HepG2 (cell line): Measurements from ENCODE around the gene MBTPS1. TPM values are rescaled to one million over a fixed set of nuclear protein-coding genes. Genes with fewer than 3 reads are reported as not detected.

Source experiments
- ATAC-seq: fragments of 200-7000 bp; cut with Tn5 transposase; 3 replicates; pipeline ENCODE4 v1.9.1; 2020; ENCODE audit warnings: mild to moderate bottlenecking, moderate library complexity
- BruUV-seq: library from RNA; stranded (reverse); fragments of 400-500 nt; replicated peaks from 2 replicates; lab custom pipeline; 2021; lab: Mats Ljungman, UMichigan
- CTCF ChIA-PET: fragments of 300-600 bp; formaldehyde crosslinking; extraction: SDS; loops from one replicate; lab custom pipeline; 2021; ENCODE audit warnings: low total read pairs, inconsistent platforms, low intra/inter-chr PET ratio; lab: Yijun Ruan, JAX
- POLR2A ChIA-PET: fragments of 350-600 bp; sonication (Branson Sonifier 250); formaldehyde crosslinking; loops from one replicate; lab custom pipeline; 2020; ENCODE audit warnings: antibody characterized with exemption, inconsistent platforms; lab: Yijun Ruan, JAX
- DNase-seq: peaks from one replicate; pipeline ENCODE4 v3.0.0-alpha.2; 2015; ENCODE audit warnings: low spot score
- FAIRE-seq: peaks from 3 replicates; lab custom pipeline; 2011; peaks lifted over from hg19 to GRCh38; lab: Jason Lieb, UNC
- H2AFZ ChIP-seq: one replicate; pipeline ENCODE4 v1.6.1; 2011; ENCODE audit warnings: low read length, inconsistent platforms
- H3K27ac ChIP-seq: fragments of 300-600 bp; 3 replicates; pipeline ENCODE4 v1.8.0; 2011; ENCODE audit warnings: mixed run types, mild to moderate bottlenecking, mixed read lengths, low read length, inconsistent platforms; ENCODE audit not compliant: insufficient read depth; ENCODE audit errors: extremely low read length
- H3K27me3 ChIP-seq, 2 experiments: fragments of 200-600 bp in 1 of 2; 2 replicates in 1 of 2; 3 replicates in 1 of 2; pipeline versions ENCODE4 v1.6.0 to v1.8.0; 2011; ENCODE audit warnings: low read length in 2 of 2, mild to moderate bottlenecking in 2 of 2, moderate library complexity in 2 of 2, inconsistent platforms in 1 of 2; ENCODE audit not compliant: insufficient read depth in 2 of 2, control insufficient read depth in 1 of 2
- H3K36me3 ChIP-seq, 2 experiments: fragments of 200-600 bp in 1 of 2; replicated peaks in 1 of 2; 2 replicates in 1 of 2; 3 replicates in 1 of 2; pipeline versions ENCODE4 v1.5.1 to v1.8.0; 2011; ENCODE audit warnings: low read length in 2 of 2, inconsistent platforms in 1 of 2; ENCODE audit not compliant: insufficient read depth in 2 of 2, control insufficient read depth in 1 of 2
- H3K4me1 ChIP-seq: 2 replicates; pipeline ENCODE4 v1.5.1; 2012; ENCODE audit warnings: low read length, inconsistent platforms; ENCODE audit not compliant: insufficient read depth
- H3K4me2 ChIP-seq: 2 replicates; pipeline ENCODE4 v1.6.0; 2011; ENCODE audit warnings: low read depth, low read length, inconsistent platforms
- H3K4me3 ChIP-seq, 3 experiments: fragments of 200-600 bp in 1 of 3; sonication (generic), shearing (Covaris generic) in 1 of 3; replicated peaks in 1 of 3; 2 replicates each; pipeline ENCODE4 v1.5.1; 2011 to 2016; ENCODE audit warnings: low read length in 3 of 3, inconsistent platforms in 2 of 3, low read depth in 2 of 3, mild to moderate bottlenecking in 2 of 3, control low read depth in 1 of 3, mixed read lengths in 1 of 3; ENCODE audit not compliant: insufficient read depth in 1 of 3
- H3K79me2 ChIP-seq: one replicate; pipeline ENCODE4 v1.6.1; 2011; ENCODE audit warnings: low read length, inconsistent platforms; ENCODE audit not compliant: insufficient read depth
- H3K9ac ChIP-seq: 2 replicates; pipeline ENCODE4 v1.6.0; 2011; ENCODE audit warnings: mild to moderate bottlenecking, low read depth, low read length, inconsistent platforms; ENCODE audit not compliant: insufficient read depth
- H3K9me3 ChIP-seq: 2 replicates; pipeline ENCODE4 v1.5.1; 2012; ENCODE audit warnings: mild to moderate bottlenecking, low read length
- H4K20me1 ChIP-seq: 2 replicates; pipeline ENCODE4 v1.6.0; 2011; ENCODE audit warnings: inconsistent platforms, mild to moderate bottlenecking, low read length, moderate library complexity; ENCODE audit not compliant: insufficient read depth
- BHLHE40 ChIP-seq: IDR thresholded peaks from 2 replicates; pipeline ENCODE4 v1.6.1; 2011; ENCODE audit warnings: low read length, improper control_type of control experiment
- FOSL2 ChIP-seq: sonication (generic); formaldehyde crosslinking; IDR thresholded peaks from 2 replicates; pipeline ENCODE4 v1.4.0; 2020; ENCODE audit warnings: missing genetic modification reagents
- NFKB2 ChIP-seq: sonication (generic); formaldehyde crosslinking; IDR thresholded peaks from 2 replicates; pipeline ENCODE4 v1.4.0; 2020; ENCODE audit warnings: missing genetic modification reagents, borderline replicate concordance
- PTBP1 ChIP-seq: fragments of 200-400 bp; formaldehyde crosslinking; IDR thresholded peaks from 2 replicates; pipeline ENCODE4 v1.6.1; 2018; ENCODE audit warnings: low read length, low read depth; ENCODE audit not compliant: poor library complexity, severe bottlenecking
- SSRP1 ChIP-seq: IDR thresholded peaks from 2 replicates; pipeline ENCODE4 v1.6.1; 2016; ENCODE audit warnings: control low read depth
- XRCC5 ChIP-seq: fragments of 200-400 bp; formaldehyde crosslinking; optimal IDR thresholded peaks from 2 replicates; pipeline ENCODE3; 2017; ENCODE audit warnings: mild to moderate bottlenecking, low read length
- ZMYM4 ChIP-seq: sonication (generic); formaldehyde crosslinking; IDR thresholded peaks from 2 replicates; pipeline ENCODE4 v1.8.1; 2023; ENCODE audit warnings: mild to moderate bottlenecking, missing genetic modification reagents
- ZNF629 ChIP-seq: sonication (generic); formaldehyde crosslinking; conservative IDR thresholded peaks from 2 replicates; pipeline ENCODE4 v1.5.0; 2020; ENCODE audit warnings: missing genetic modification reagents
- ZNF775 ChIP-seq: sonication (generic); formaldehyde crosslinking; IDR thresholded peaks from 2 replicates; pipeline ENCODE4 v1.4.0; 2020; ENCODE audit warnings: missing genetic modification reagents, mild to moderate bottlenecking, moderate library complexity, borderline replicate concordance
- WGBS: methylation state at CpG from one replicate; pipeline ENCODE4 v1.1.6; 2017; ENCODE audit warnings: low lambda C conversion rate; 5-methylcytosine and 5-hydroxymethylcytosine counted together
- in situ Hi-C: cut with HindIII; loops from 2 replicates; pipeline ENCODE4 v1.10.0; 2017; ENCODE audit warnings: low pct_unique_long_range_greater_than_20kb; ENCODE audit not compliant: extremely low pct_ligation_motif_present
- intact Hi-C: fragments of 100-400 bp; cut with micrococcal nuclease; formaldehyde crosslinking; loops from one replicate; pipeline ENCODE4 v1.10.0; 2022; ENCODE audit not compliant: unreplicated experiment
- polyA plus RNA-seq, 8 experiments: library from polyadenylated mRNA; depleted of rRNA in 3 of 8; stranded (reverse) in 7 of 8; unstranded in 1 of 8; fragments of >200 nt; fragmentation: Illumina TruSeq in 4 of 8; extraction: Trizol in 4 of 8; gene quantifications; 2 replicates each; pipeline versions ENCODE4 v1.2.1 to v1.2.3, GENCODE V29; 2011 to 2016; ENCODE audit warnings: low read depth in 4 of 8, missing spikeins in 1 of 8, mixed read lengths in 1 of 8; ENCODE audit not compliant: insufficient read depth in 1 of 8
- total RNA-seq, 5 experiments: library from RNA; depleted of rRNA; stranded (reverse); fragments of >200 nt; fragmentation: Illumina TruSeq; extraction: Trizol; gene quantifications; 2 replicates each; pipeline ENCODE4 v1.2.3, GENCODE V29; 2016; ENCODE audit warnings: low read depth in 1 of 5
- TF ChIP-seq, protein P1 (sequence below): sonication (generic); formaldehyde crosslinking; IDR thresholded peaks from 2 replicates; pipeline ENCODE4 v1.4.0; 2020; ENCODE audit warnings: missing genetic modification reagents
- TF ChIP-seq, protein P2 (sequence below): sonication (generic); formaldehyde crosslinking; IDR thresholded peaks from 2 replicates; pipeline ENCODE4 v1.4.0; 2020; ENCODE audit warnings: mild to moderate bottlenecking, missing genetic modification reagents

MBTPS1 gene
- total and polyA plus RNA-seq, 2 of the 13 experiments (the other 11 are each of a cell fraction or from before 2014, with no cell fraction given), result 56.7 to 91.3 TPM

- WGBS, result 68% methylated on average over 13 of the region's 19 CpGs
- H3K4me2 ChIP-seq, result no peak overlapping the region
- in situ Hi-C loops, result loop anchor here (10.0 kb wide), 2 partner anchors 121 to 221 kb away; no protein-coding TSS in a partner anchor
- intact Hi-C loops, result no loop called here
- no peak overlapping the region for H3K4me3 ChIP-seq
- peak; percentile 42; the same call in 1 of the 2 replicates for TF ChIP-seq ZNF629
- no peak for TF ChIP-seq SSRP1 (CRISPR knock-in tag)
- BruUV-seq, result no TSS peak
- no peak for DNase-seq
- H3K9me3 ChIP-seq, result no peaks in the 10 kb centered on the region
- CTCF ChIA-PET, result no interaction called here
- H3K4me1 ChIP-seq, result peaks cover 40% of the 10 kb centered on the region
- peaks cover 0 to 6% of the 10 kb centered on the region in 2 experiments; a peak in 2 of 5 replicates for H3K36me3 ChIP-seq
- H3K79me2 ChIP-seq, result no peaks in the 10 kb centered on the region
- no peak overlapping the region for H2AFZ ChIP-seq
- POLR2A ChIA-PET, result interaction anchor here (2.6 kb wide), 1 partner anchor 89 kb away, joined by 8 read pairs; no protein-coding TSS in a partner anchor
- FAIRE-seq, result no peak
- no peak overlapping the region for H3K9ac ChIP-seq
- H3K27me3 ChIP-seq, result peaks cover 0 to 26% of the 10 kb centered on the region in 2 experiments; a peak in 2 of 5 replicates
- H4K20me1 ChIP-seq, result no peaks in the 10 kb centered on the region; the same call in 1 of the 2 replicates
- no peak for ATAC-seq
- no peak overlapping the region for H3K27ac ChIP-seq
Measured at GRCh38 chr16:84045818-84046470, 70.8 kb downstream of the MBTPS1 start.

GRCh38 chr16:84045001-84045817 is 71.5 kb downstream of the MBTPS1 start:
- Histone ChIP-seq H3K4me2 (no peak overlapping the region), H3K27me3 (peaks cover 0 to 32% of the 10 kb centered on the region in 2 experiments; a peak in 3 of 5 replicates), H3K9ac (no peak overlapping the region), H2AFZ (no peak overlapping the region), H3K4me1 (peaks cover 40% of the 10 kb centered on the region), H3K36me3 (peaks cover 0 to 3% of the 10 kb centered on the region in 2 experiments; a peak in 2 of 5 replicates), H3K27ac (no peak overlapping the region), H3K79me2 (no peaks in the 10 kb centered on the region), H4K20me1 (no peaks in the 10 kb centered on the region; the same call in 1 of the 2 replicates), H3K4me3 (no peak overlapping the region), H3K9me3 (no peaks in the 10 kb centered on the region)
- in situ Hi-C loops, result loop anchor here (10.0 kb wide), 2 partner anchors 120 to 220 kb away; no protein-coding TSS in a partner anchor
- intact Hi-C loops, result no loop called here
- FAIRE-seq (no peak), DNase-seq (no peak), ATAC-seq (no peak)
- CTCF ChIA-PET, result interaction anchor here (1.9 kb wide), 2 partner anchors 88 to 118 kb away, joined by 13 to 25 read pairs; no protein-coding TSS in a partner anchor
- POLR2A ChIA-PET, result interaction anchor here (2.6 to 2.9 kb wide), 2 partner anchors 89 to 91 kb away, joined by 8 to 13 read pairs; partner anchors contain the start of gene OSGIN1
- WGBS, result 67% methylated on average over 20 of the region's 36 CpGs
- BruUV-seq, result no TSS peak
- TF ChIP-seq BHLHE40, result no peak
- TF ChIP-seq, protein P1, sequence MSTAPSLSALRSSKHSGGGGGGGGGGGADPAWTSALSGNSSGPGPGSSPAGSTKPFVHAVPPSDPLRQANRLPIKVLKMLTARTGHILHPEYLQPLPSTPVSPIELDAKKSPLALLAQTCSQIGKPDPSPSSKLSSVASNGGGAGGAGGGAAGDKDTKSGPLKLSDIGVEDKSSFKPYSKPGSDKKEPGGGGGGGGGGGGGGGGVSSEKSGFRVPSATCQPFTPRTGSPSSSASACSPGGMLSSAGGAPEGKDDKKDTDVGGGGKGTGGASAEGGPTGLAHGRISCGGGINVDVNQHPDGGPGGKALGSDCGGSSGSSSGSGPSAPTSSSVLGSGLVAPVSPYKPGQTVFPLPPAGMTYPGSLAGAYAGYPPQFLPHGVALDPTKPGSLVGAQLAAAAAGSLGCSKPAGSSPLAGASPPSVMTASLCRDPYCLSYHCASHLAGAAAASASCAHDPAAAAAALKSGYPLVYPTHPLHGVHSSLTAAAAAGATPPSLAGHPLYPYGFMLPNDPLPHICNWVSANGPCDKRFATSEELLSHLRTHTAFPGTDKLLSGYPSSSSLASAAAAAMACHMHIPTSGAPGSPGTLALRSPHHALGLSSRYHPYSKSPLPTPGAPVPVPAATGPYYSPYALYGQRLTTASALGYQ (CRISPR knock-in tag), result no peak
- no peak for TF ChIP-seq ZNF775 (CRISPR knock-in tag)
- TF ChIP-seq NFKB2 (CRISPR knock-in tag), result no peak
- TF ChIP-seq ZMYM4 (CRISPR knock-in tag), result no peak
- no peak for TF ChIP-seq XRCC5
- no peak for TF ChIP-seq PTBP1
- no peak for TF ChIP-seq FOSL2 (CRISPR knock-in tag)
- TF ChIP-seq, protein P2, sequence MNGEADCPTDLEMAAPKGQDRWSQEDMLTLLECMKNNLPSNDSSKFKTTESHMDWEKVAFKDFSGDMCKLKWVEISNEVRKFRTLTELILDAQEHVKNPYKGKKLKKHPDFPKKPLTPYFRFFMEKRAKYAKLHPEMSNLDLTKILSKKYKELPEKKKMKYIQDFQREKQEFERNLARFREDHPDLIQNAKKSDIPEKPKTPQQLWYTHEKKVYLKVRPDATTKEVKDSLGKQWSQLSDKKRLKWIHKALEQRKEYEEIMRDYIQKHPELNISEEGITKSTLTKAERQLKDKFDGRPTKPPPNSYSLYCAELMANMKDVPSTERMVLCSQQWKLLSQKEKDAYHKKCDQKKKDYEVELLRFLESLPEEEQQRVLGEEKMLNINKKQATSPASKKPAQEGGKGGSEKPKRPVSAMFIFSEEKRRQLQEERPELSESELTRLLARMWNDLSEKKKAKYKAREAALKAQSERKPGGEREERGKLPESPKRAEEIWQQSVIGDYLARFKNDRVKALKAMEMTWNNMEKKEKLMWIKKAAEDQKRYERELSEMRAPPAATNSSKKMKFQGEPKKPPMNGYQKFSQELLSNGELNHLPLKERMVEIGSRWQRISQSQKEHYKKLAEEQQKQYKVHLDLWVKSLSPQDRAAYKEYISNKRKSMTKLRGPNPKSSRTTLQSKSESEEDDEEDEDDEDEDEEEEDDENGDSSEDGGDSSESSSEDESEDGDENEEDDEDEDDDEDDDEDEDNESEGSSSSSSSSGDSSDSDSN (CRISPR knock-in tag), result no peak
